GM12874 (cell line): ENCODE results near the gene EPYC.
A peak's percentile ranks its signal among the peaks of the same experiment; 100 is the strongest.

ENCODE experiments used
- CTCF ChIP-seq: IDR thresholded peaks from 2 replicates; pipeline ENCODE4 v1.5.1; 2011; ENCODE audit warnings: low read depth, mild to moderate bottlenecking, control low read depth, low read length, moderate library complexity; ENCODE audit not compliant: insufficient read depth

Gene EPYC

DNA sequence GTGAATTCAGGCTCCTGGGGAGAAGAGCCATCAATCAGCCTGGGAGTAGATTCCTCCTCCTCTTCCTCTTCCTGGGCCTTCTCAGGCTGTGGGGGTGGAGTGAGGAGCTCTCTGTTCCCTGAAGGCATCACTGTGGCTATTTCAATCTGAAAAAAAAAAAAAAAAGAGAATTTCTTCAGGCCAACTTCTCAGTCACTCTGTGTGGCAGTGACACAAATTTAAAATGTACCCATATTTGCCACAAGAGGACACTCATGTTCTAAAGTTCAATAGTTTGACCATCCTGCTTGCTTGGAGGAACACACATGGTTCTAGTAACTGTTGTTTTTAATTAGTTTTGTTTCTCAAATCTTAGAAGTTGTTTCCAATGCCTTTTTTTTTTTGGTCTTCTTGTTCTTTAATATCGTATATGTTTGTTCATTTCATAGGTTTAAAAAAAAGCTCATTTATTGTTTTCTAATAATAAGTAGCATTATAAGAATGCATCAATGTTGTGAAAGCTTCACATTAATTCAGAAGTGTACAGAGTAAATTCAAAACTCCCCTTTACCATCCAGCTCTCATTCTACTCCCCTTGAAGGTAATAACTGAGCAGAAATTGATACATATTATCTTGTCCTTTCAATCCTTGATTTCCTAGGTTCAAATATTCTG is 26.5 kb downstream of the EPYC start:
- peak; percentile 50; the same call in 1 of the 2 replicates for TF ChIP-seq CTCF

DNA sequence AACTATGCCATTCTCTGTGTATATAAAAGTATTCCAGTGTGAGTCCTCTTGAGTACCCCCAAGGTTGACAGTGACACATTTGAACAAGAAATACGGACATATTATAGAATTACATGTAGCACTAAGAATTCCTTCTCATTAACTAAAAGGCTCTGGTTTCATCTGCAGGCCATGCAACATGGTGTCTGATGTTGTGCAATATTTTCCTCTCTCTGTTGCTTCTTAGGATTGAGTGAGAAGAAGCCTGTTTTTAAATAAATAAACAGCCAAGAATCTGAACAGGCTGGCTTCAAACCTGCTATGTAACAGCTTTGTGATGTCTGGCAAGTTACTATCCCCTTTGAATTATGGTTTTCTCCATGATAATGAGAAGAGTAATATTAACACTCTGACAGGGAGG is 27.5 kb downstream of the EPYC start:
- no peak for TF ChIP-seq CTCF

DNA sequence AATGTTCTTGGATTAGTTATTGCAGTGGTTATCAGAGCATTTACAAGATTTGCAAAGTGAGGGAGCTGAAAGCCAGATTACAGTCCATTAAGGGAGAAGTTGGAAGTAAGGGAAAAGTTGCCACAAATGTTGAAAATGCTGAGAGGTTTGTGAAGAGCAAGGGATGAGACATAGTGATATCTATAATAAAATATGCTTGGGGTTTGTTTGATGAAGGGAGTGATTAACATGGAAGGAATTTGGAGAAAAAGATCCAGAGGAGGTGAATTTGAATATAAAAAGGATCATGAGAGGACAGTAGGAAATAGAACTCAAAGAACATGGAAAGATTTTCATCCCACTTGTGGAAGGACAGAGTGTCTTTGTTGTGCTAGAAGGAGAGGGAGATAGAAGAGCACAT is 30.5 kb downstream of the EPYC start:
- no peak for TF ChIP-seq CTCF

GRCh38 chr12:90972226-90972625 is 32.5 kb downstream of the EPYC start:
- no peak for TF ChIP-seq CTCF

DNA sequence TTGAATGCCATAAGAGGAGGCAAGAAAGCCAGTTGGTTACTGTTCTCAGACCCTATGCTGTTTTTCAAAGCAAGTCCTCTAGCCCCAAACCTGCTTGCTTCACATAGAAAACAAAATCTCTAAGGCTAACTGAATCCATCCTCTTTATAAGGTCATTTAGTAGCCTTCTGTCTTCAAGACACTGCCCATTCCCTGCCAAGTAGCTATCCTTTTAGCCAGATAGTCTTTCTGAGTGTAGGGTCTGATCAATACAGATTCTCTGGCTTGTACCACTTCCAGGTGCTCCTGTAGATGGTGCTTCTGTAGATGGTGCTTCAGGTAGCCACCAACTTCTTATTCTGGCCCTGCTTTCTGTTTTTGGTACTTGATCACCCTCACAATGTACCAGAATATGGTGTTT is 33.9 kb downstream of the EPYC start:
- no peak for TF ChIP-seq CTCF

DNA sequence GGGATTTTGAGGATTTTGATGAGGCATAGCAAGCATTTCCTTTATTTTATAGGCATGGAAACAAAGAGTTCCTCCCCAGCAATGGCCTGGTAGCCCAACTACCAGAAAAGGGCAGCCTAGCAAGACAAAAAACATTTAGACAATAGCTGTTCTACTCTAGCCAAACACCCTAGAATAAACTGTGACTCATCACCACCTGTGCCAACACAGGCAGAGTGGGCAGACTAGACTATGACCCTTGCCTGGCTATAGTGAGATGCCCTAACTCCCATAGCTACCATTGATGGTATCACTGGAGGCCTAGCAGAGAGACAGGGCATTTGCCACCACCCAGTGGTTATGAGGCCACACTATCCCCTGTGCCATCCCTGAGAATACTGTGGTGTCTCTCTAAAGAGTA is 34.3 kb downstream of the EPYC start:
- no peak for TF ChIP-seq CTCF

DNA sequence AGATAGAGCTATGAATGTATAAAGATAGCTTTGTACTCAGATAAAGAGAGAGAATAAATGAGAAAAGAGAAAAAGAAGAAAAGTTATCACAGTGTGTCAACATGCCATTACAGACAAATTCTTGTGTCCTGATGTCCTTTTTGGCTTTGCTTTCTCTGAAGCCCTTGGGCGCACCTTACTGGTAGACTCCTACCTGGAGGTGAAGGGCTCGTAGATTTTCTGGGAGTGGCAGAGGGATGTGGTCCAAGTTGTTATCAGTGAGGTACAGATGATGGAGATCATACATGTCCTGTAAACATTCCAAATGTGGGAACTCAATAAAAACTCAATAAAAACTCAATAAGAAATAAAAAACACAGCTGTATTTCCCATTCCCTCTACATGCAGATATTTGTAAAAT is 34.9 kb downstream of the EPYC start:
- no peak for TF ChIP-seq CTCF
